GM13976 (cell line): ENCODE measurements around the gene TUFT1.

ENCODE experiments used
- DNase-seq: peaks from one replicate; pipeline ENCODE4 v3.0.0; 2012; ENCODE audit warnings: low spot score
- in situ Hi-C: fragments of 300-500 bp; cut with MboI; formaldehyde crosslinking; loops from one replicate; pipeline ENCODE4 v1.12.0; 2022; ENCODE audit warnings: low sequenced_read_pairs, mixed read lengths, inconsistent platforms; ENCODE audit not compliant: unreplicated experiment
- TF ChIP-seq, protein P1 (sequence below): IDR thresholded peaks from 2 replicates; pipeline ENCODE4 v1.5.1; 2012; ENCODE audit warnings: borderline replicate concordance, mild to moderate bottlenecking; ENCODE audit not compliant: insufficient read depth; ENCODE audit errors: extremely low read depth, missing control alignments, control extremely low read depth

Gene TUFT1

DNA sequence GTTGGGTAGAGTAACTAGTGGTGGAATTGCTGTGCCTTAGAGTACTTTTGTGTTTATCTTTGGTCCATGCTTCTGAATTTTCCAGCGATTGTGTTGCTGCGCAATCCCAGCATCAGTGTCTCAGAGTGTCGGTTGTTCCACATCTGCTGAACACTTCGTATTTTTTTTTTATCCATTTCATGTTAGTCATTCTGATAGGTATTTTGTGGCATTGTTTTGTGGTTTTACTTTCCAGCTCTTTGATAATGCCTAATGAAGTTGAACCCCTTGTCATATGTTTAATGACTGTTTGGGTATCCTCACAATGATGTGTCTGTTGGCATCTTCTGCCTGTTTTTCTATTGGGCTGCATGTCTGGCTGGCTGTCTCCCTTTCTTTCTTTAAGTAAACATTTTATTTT, 13.6 kb downstream of the TUFT1 start:
- no peak for DNase-seq
- in situ Hi-C loops, result no loop called here
- TF ChIP-seq, protein P1, sequence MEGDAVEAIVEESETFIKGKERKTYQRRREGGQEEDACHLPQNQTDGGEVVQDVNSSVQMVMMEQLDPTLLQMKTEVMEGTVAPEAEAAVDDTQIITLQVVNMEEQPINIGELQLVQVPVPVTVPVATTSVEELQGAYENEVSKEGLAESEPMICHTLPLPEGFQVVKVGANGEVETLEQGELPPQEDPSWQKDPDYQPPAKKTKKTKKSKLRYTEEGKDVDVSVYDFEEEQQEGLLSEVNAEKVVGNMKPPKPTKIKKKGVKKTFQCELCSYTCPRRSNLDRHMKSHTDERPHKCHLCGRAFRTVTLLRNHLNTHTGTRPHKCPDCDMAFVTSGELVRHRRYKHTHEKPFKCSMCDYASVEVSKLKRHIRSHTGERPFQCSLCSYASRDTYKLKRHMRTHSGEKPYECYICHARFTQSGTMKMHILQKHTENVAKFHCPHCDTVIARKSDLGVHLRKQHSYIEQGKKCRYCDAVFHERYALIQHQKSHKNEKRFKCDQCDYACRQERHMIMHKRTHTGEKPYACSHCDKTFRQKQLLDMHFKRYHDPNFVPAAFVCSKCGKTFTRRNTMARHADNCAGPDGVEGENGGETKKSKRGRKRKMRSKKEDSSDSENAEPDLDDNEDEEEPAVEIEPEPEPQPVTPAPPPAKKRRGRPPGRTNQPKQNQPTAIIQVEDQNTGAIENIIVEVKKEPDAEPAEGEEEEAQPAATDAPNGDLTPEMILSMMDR, result no peak

DNA sequence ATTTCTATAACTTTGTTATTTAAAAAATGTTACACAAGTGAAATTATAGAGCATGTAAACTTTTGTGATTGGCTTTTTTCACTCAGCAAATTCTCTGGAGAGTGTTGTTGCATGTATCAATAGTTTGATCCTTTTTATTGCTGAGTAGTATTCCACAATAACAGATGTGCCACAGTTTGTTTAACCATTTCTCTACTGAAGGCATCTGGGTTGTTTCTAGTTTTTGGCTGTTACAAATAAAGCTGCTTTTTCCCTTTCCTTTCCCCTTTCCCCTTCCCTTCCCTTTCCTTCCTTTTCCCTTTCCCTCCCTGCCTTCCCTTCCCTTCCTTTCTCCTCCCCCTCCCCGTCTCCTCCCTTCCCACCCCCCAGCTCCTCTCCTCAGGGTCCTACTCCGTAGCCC, 15.9 kb downstream of the TUFT1 start:
- no peak for DNase-seq
- in situ Hi-C loops, result no loop called here
- TF ChIP-seq, protein P1, result no peak

DNA sequence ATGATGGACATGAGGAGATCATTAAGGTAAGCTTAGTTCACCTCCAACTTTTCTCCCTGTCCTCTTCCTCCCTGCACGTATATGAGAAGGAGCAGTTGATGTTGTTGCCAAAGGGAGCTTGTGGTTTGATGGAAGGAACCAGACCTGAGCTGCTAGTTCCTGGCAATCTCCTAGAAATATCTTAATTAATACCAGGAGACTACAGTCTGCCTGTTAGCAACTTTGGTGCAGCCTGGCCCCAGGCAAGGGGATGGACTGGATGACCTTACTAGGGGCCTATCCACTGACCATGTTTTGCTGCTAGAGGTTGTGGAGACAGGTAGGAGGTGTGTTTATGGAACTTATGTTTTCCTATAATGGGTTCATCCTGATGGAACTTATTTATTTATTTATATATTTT, 22.6 kb downstream of the TUFT1 start:
- DNase-seq, result no peak
- in situ Hi-C loops, result no loop called here
- TF ChIP-seq, protein P1, result no peak

DNA sequence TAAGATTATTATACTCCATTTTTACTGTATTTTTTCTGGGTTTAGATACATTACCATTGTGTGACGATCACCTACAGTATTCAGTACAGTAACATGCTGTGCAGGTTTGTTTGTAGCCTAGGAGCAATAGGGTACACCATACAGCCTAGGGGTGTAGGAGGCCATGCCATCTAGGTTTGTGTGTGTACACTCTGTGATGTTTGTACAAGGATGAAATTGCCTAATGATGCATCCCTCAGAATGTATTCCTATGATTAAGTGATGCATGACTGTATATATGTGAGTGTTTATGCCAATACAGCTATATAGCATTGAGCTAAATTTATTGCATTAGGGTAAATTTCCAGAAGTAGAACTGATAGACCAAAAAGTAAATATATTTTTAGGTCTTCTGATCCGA, 23.3 kb downstream of the TUFT1 start:
- in situ Hi-C loops, result no loop called here
- TF ChIP-seq, protein P1, result no peak
- no peak for DNase-seq

DNA sequence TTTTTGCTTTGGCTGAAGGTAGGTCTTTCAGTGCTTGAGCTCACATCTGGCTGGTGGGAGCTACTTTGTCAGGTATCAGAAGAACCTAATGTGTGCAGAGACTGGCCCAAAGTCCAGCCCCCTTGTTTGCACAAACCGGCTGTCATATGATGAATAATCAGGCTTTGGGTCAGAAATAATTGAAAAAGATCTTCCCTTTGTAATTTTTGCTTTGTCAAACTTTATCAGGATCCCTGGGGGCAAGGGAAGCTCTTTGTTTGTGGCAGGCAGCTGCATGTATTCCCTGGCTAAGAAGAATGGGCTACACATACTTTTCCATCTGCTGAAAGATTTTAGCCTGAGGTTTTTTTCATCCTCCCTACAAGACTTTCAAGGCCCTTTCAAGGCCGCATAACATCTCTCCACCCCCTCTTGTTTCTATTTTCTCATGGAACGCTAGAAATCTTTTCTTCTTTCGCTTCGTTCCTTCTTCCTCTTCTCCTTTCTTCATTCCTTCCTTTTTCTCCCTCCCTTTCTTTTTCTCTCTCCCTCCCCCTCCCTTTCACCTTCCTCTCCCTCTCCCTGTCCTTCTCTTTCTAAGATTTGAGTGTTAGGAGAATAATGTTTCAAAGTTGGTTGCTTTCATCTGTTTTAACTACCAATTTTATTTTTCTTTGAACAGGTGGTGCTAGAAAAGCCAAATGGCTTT, 25.5 kb downstream of the TUFT1 start:
- TF ChIP-seq, protein P1, result no peak
- in situ Hi-C loops, result no loop called here
- DNase-seq, result no peak

DNA sequence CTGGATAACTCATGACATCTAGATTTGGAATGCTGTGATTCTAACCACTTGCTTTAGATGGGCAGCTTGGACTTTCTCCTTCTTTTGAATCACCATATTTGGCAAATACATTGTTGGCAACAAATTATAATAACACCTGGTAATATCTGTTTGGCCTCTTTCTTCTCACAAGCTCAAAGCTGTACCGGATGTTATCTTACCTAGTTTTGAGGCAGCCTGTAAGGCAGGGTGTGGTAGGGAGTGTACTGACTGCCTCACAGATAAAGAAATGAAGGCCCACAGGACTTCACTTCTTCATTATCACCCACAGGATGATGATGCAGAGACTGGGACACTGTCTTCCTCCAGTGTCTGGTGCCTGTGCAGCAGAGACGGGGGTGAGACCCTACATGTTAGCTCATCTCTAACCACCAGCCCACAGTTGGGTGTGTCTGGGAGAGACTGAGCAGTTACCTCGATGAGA, 28.5 kb downstream of the TUFT1 start:
- no peak for DNase-seq
- in situ Hi-C loops, result no loop called here
- TF ChIP-seq, protein P1, result no peak
